ENCODE measurements around the gene LYPD1. TPM values are rescaled to one million over a fixed set of nuclear protein-coding genes. Genes with fewer than 3 reads are reported as not detected.
A peak's percentile ranks its signal among the peaks of the same experiment; 100 is the strongest.

LYPD1 gene
- total RNA-seq, 1 donor from 2014 or later: 17.4 TPM

- Mint-ChIP-seq H3K4me1 (peaks cover 4% of the 10 kb centered on the region), H3K27ac (ENCODE audit: unreplicated experiment) (no peak overlapping the region), H3K9me3 (no peaks in the 10 kb centered on the region), H3K36me3 (ENCODE audit: low read depth) (no peaks in the 10 kb centered on the region), H3K4me3 (no peak overlapping the region), H3K27me3 (ENCODE audit: low read depth) (no peaks in the 10 kb centered on the region)
- DNase-seq (ENCODE audit: low read depth, low spot score): no peak
- TF ChIP-seq CTCF (conservative IDR thresholded peaks at IDR 0.05): peak; percentile 36
Observed at GRCh38 chr2:132676999-132677398, 7.0 kb upstream of the LYPD1 start.

- Mint-ChIP-seq H3K27me3 (ENCODE audit: low read depth) (peaks cover 25% of the 10 kb centered on the region), H3K4me3 (peak overlapping the region; percentile 90), H3K4me1 (peaks cover 32% of the 10 kb centered on the region), H3K27ac (ENCODE audit: unreplicated experiment) (peak overlapping the region; percentile 58), H3K36me3 (ENCODE audit: low read depth) (no peaks in the 10 kb centered on the region), H3K9me3 (no peaks in the 10 kb centered on the region)
- peak; percentile 14 for DNase-seq (ENCODE audit: low read depth, low spot score)
- no peak for TF ChIP-seq CTCF (conservative IDR thresholded peaks at IDR 0.05)
Observed at GRCh38 chr2:132671151-132671835, 1.3 kb upstream of the LYPD1 start.

- Mint-ChIP-seq H3K4me3 (peak overlapping the region; percentile 93), H3K36me3 (ENCODE audit: low read depth) (no peaks in the 10 kb centered on the region), H3K27me3 (ENCODE audit: low read depth) (peaks cover 27% of the 10 kb centered on the region), H3K27ac (ENCODE audit: unreplicated experiment) (peak overlapping the region; percentile 58), H3K9me3 (no peaks in the 10 kb centered on the region), H3K4me1 (peaks cover 32% of the 10 kb centered on the region)
- DNase-seq (ENCODE audit: low read depth, low spot score): peak; percentile 23
- no peak for TF ChIP-seq CTCF (conservative IDR thresholded peaks at IDR 0.05)
Observed at GRCh38 chr2:132670496-132671150, 618 bp upstream of the LYPD1 start.

GRCh38 chr2:132668987-132669907 lies 758 bp downstream of the LYPD1 start:
- Mint-ChIP-seq H3K4me1 (peaks cover 32% of the 10 kb centered on the region), H3K9me3 (no peaks in the 10 kb centered on the region), H3K4me3 (peak overlapping the region; percentile 93), H3K27ac (ENCODE audit: unreplicated experiment) (no peak overlapping the region), H3K27me3 (ENCODE audit: low read depth) (peaks cover 27% of the 10 kb centered on the region), H3K36me3 (ENCODE audit: low read depth) (no peaks in the 10 kb centered on the region)
- peak; percentile 27 for TF ChIP-seq CTCF (conservative IDR thresholded peaks at IDR 0.05)
- DNase-seq (ENCODE audit: low read depth, low spot score): peak; percentile 22

- Mint-ChIP-seq H3K27me3 (ENCODE audit: low read depth) (peaks cover 27% of the 10 kb centered on the region), H3K36me3 (ENCODE audit: low read depth) (no peaks in the 10 kb centered on the region), H3K4me3 (peak overlapping the region; percentile 93), H3K4me1 (peaks cover 37% of the 10 kb centered on the region), H3K9me3 (no peaks in the 10 kb centered on the region), H3K27ac (ENCODE audit: unreplicated experiment) (no peak overlapping the region)
- TF ChIP-seq CTCF (conservative IDR thresholded peaks at IDR 0.05): peak; percentile 58
- peak; percentile 51 for DNase-seq (ENCODE audit: low read depth, low spot score)
Observed at GRCh38 chr2:132668189-132668823, 1.7 kb downstream of the LYPD1 start.
